SK-N-SH (cell line): ENCODE results near the gene ADH5.

ENCODE experiments used
- ELF1 ChIP-seq: IDR thresholded peaks from 2 replicates; pipeline ENCODE4 v1.4.0; 2012
- JUND ChIP-seq: IDR thresholded peaks from 2 replicates; pipeline ENCODE4 v1.4.0; 2012
- POLR2AphosphoS5 ChIP-seq: IDR thresholded peaks from 2 replicates; pipeline ENCODE4 v1.6.1; 2012; ENCODE audit warnings: low read depth, low read length
- RAD21 ChIP-seq: IDR thresholded peaks from 2 replicates; pipeline ENCODE4 v1.6.1; 2012; ENCODE audit warnings: mild to moderate bottlenecking, low read length
- RCOR1 ChIP-seq: fragments of 150-350 bp; IDR thresholded peaks from 2 replicates; pipeline ENCODE4 v1.6.1; 2017; ENCODE audit warnings: antibody characterized with exemption, low read length
- SIN3A ChIP-seq: IDR thresholded peaks from 2 replicates; pipeline ENCODE4 v1.6.1; 2012; ENCODE audit warnings: low read depth, mild to moderate bottlenecking, low read length, moderate library complexity, borderline replicate concordance
- SMC3 ChIP-seq: IDR thresholded peaks from 2 replicates; pipeline ENCODE4 v1.6.1; 2012; ENCODE audit warnings: low read depth, low read length, improper control_type of control experiment
- YY1 ChIP-seq: IDR thresholded peaks from 2 replicates; pipeline ENCODE4 v1.4.0; 2012; ENCODE audit warnings: low read depth, mild to moderate bottlenecking
- TF ChIP-seq, protein P1 (sequence below): fragments of 200-600 bp; sonication (generic); IDR thresholded peaks from 2 replicates; pipeline ENCODE4 v1.6.1; 2017; ENCODE audit warnings: antibody characterized with exemption, mild to moderate bottlenecking, moderate library complexity
- TF ChIP-seq, protein P2 (sequence below): fragments of 150-350 bp; IDR thresholded peaks from 2 replicates; pipeline ENCODE4 v1.6.1; 2017; ENCODE audit warnings: antibody characterized with exemption, low read length, low read depth, borderline replicate concordance
- TF ChIP-seq, protein P3 (sequence below): IDR thresholded peaks from 2 replicates; pipeline ENCODE4 v1.4.0; 2012; ENCODE audit warnings: low read depth

DNA sequence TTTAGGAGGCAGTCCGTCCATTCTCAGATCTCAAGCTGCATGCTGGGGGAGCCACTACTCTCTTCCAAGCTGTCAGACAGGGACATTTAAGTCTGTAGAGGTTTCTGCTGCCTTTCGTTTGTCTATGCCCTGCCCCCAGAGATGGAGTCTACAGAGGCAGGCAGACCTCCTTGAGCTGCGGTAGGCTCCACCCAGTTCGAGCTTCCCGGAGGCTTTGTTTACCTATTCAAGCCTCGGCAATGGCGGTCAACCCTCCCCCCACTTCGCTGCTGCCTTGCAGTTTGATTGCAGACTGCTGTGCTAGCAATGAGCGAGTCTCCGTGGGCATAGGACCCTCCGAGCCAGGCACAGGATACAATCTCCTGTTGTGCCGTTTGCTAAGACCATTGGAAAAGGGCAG lies 10.7 kb upstream of the ADH5 start:
- TF ChIP-seq, protein P1, sequence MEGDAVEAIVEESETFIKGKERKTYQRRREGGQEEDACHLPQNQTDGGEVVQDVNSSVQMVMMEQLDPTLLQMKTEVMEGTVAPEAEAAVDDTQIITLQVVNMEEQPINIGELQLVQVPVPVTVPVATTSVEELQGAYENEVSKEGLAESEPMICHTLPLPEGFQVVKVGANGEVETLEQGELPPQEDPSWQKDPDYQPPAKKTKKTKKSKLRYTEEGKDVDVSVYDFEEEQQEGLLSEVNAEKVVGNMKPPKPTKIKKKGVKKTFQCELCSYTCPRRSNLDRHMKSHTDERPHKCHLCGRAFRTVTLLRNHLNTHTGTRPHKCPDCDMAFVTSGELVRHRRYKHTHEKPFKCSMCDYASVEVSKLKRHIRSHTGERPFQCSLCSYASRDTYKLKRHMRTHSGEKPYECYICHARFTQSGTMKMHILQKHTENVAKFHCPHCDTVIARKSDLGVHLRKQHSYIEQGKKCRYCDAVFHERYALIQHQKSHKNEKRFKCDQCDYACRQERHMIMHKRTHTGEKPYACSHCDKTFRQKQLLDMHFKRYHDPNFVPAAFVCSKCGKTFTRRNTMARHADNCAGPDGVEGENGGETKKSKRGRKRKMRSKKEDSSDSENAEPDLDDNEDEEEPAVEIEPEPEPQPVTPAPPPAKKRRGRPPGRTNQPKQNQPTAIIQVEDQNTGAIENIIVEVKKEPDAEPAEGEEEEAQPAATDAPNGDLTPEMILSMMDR: no peak
- TF ChIP-seq SIN3A (no peak), POLR2AphosphoS5 (no peak), ELF1 (no peak), RAD21 (no peak), YY1 (no peak), RCOR1 (no peak), SMC3 (no peak), JUND (no peak)
- TF ChIP-seq, protein P2, sequence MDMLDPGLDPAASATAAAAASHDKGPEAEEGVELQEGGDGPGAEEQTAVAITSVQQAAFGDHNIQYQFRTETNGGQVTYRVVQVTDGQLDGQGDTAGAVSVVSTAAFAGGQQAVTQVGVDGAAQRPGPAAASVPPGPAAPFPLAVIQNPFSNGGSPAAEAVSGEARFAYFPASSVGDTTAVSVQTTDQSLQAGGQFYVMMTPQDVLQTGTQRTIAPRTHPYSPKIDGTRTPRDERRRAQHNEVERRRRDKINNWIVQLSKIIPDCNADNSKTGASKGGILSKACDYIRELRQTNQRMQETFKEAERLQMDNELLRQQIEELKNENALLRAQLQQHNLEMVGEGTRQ: no peak
- TF ChIP-seq, protein P3, sequence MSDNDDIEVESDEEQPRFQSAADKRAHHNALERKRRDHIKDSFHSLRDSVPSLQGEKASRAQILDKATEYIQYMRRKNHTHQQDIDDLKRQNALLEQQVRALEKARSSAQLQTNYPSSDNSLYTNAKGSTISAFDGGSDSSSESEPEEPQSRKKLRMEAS: no peak
